ENCODE results near the gene TMBIM1. TPM values are rescaled to one million over a fixed set of nuclear protein-coding genes. Genes with fewer than 3 reads are reported as not detected.
A peak's percentile ranks its signal among the peaks of the same experiment; 100 is the strongest.

The TMBIM1 gene
- total RNA-seq, 8 experiments from 2014 or later = 0.54 to 276 (median 8.6) TPM

DNA sequence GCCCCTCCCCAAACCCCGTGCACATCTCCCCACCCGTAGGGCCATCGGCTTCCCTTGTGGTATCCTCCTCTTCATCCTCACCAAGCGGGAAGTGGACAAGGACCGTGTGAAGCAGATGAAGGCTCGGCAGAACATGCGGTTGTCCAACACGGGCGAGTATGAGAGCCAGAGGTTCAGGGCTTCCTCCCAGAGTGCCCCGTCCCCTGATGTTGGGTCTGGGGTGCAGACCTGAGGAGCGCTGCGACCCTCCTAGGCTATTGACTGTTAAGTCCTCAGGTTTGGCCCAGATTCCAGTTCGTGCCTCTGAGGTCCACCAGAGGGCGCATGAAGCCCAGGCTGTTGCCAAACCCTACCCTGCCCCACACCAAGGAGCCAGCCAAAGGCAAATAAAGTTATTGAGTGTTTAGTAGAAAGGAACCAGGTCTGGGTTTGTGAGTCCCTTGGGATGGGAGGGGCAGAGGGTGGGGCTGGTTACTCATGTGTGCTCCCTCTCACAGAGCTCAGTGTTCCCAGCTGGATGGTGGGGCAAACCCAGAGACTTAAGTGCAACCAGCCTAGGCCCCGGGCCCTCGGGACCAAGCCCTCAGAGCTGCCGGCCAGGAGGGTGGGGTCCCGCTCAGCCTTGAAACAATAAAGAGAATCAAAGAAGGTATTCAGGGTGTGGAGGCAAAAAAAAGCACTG lies 19.6 kb downstream of the TMBIM1 start:
- in situ Hi-C loops (cut with MboI; ENCODE audit: low pct_unique_long_range_greater_than_20kb in 2 of 9, low sequenced_read_pairs in 9 of 9, unreplicated experiment in 9 of 9) = no loop called here
- Histone ChIP-seq H3K4me1 (replicated peaks in 1 of 2) (peaks cover 10 to 12% of the 10 kb centered on the region in 2 donors), H3K27ac (no peak overlapping the region), H3K4me3 (peak overlapping the region in 1 of 5 donors; percentile 8)
- whole genome bisulfite sequencing, 10 experiments = 0 to 100% methylated on average over 1 of the region's 18 CpGs; no CpG with 5 or more reads in 8 of the 10 experiments
- peak in 3 of 8 experiments; percentile 30 to 48 (median 38) for ATAC-seq (replicated peaks in 6 of 8)

GRCh38 chr2:218271865-218272530 lies 20.3 kb downstream of the TMBIM1 start:
- WGBS, 10 experiments = 31 to 100% (median 60%) methylated on average over 1 to 5 of the region's 5 CpGs; no CpG with 5 or more reads in 1 of the 10 experiments
- no peak for ATAC-seq (replicated peaks in 6 of 8)
- Histone ChIP-seq H3K4me3 (no peak overlapping the region), H3K4me1 (replicated peaks in 1 of 2) (peaks cover 10 to 12% of the 10 kb centered on the region in 2 donors), H3K27ac (no peak overlapping the region)
- in situ Hi-C loops (cut with MboI; ENCODE audit: low pct_unique_long_range_greater_than_20kb in 2 of 9, low sequenced_read_pairs in 9 of 9, unreplicated experiment in 9 of 9) = no loop called here

DNA sequence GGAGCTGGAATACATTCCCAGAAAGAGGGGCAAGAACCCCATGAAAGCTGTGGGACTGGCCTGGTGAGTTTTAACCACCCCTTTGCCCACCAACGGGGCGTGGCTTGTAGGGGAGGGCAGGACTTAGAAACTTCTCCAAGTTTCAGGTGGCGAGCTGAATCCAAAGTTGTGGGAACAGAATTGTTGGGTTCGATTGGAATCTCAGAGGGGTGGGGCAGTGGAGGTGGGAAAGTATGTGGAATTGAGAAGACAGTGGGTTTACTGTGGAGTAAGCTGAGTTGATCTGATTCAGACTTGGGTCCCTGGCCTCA lies 20.9 kb downstream of the TMBIM1 start:
- H3K4me3 ChIP-seq = peak overlapping the region; percentile 57 to 77 (median 63)
- H3K27ac ChIP-seq = no peak overlapping the region
- in situ Hi-C loops (cut with MboI; ENCODE audit: low pct_unique_long_range_greater_than_20kb in 2 of 9, low sequenced_read_pairs in 9 of 9, unreplicated experiment in 9 of 9) = no loop called here
- peaks cover 10 to 12% of the 10 kb centered on the region in 2 donors for H3K4me1 ChIP-seq (replicated peaks in 1 of 2)
- 76 to 78% methylated on average over 1 to 2 of the region's 4 CpGs; no CpG with 5 or more reads in 8 of the 10 experiments for WGBS, 10 experiments
- ATAC-seq (replicated peaks in 6 of 8) = no peak

DNA sequence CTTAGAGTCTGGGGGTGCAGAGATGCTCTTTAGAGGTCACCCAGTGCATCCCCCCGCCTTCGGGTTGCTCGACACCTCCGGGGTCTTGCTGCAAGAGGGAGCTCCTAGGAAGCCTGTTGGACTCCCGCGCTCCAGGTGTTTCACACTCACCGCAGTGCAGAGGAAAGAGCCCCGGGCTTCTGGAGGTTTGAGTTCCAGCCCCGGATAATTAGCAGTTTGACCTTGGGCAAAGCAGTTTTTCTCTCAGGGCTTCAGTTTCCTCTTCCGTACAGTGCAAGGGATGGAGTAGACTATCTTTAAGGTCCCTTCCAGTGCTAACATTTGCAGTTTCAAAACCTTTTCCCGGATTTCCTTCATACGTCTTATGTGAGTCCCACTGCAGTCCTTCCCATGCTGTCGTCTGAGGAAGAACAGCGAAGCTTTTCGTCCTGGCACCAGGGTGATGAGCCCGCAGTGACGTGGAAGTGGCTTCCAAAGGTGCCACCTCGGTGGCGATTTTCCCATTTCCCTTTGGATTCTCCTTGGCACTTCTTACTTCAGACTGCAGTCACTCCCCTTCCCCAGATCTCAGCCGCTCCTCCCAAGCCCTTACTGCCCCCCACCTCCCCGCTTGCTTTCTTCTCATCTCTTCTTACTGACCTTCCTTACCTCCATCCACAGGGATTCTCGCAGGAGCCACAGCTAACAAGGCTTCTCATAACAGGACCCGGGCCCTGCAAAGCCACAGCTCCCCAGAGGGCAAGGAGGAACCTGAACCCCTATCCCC lies 21.4 kb downstream of the TMBIM1 start:
- H3K4me1 ChIP-seq (replicated peaks in 1 of 2) = peaks cover 10 to 12% of the 10 kb centered on the region in 2 donors
- ATAC-seq (replicated peaks in 6 of 8) = peak in 4 of 8 experiments; percentile 0
- H3K4me3 ChIP-seq = peak overlapping the region; percentile 57 to 77 (median 63)
- H3K27ac ChIP-seq = peak overlapping the region in 1 of 2 donors; percentile 62
- in situ Hi-C loops (cut with MboI; ENCODE audit: low pct_unique_long_range_greater_than_20kb in 2 of 9, low sequenced_read_pairs in 9 of 9, unreplicated experiment in 9 of 9) = no loop called here
- 0 to 2% (median 0%) methylated on average over 1 to 15 of the region's 23 CpGs; no CpG with 5 or more reads in 1 of the 10 experiments for WGBS, 10 experiments

- 0% methylated on average over 2 to 15 of the region's 64 CpGs; no CpG with 5 or more reads in 7 of the 10 experiments for WGBS, 10 experiments
- H3K27ac ChIP-seq = peak within 1 kb of the TSS; percentile 38 to 75
- in situ Hi-C loops (cut with MboI; ENCODE audit: low pct_unique_long_range_greater_than_20kb in 2 of 9, low sequenced_read_pairs in 9 of 9, unreplicated experiment in 9 of 9) = no loop called here
Observed at GRCh38 chr2:218269900-218270720, 22.2 kb downstream of the TMBIM1 start, which contains the start of the genes AAMP and PNKD. TSS of gene AAMP (minus strand) at chr2:218270137. CDS start at chr2:218270086, 51 bp downstream. TSS of gene PNKD (plus strand) at chr2:218270519. CDS start at chr2:218270536, 17 bp downstream.

GRCh38 chr2:218267259-218267658 lies 25.0 kb downstream of the TMBIM1 start:
- Histone ChIP-seq H3K4me3 (no peak overlapping the region), H3K4me1 (replicated peaks in 1 of 2) (peaks cover 11 to 12% of the 10 kb centered on the region in 2 donors), H3K27ac (no peak overlapping the region)
- in situ Hi-C loops (cut with MboI; ENCODE audit: low pct_unique_long_range_greater_than_20kb in 2 of 9, low sequenced_read_pairs in 9 of 9, unreplicated experiment in 9 of 9) = no loop called here
- 86 to 100% (median 98%) methylated on average over 1 to 5 of the region's 6 CpGs; no CpG with 5 or more reads in 6 of the 10 experiments for WGBS, 10 experiments
- no peak for ATAC-seq (replicated peaks in 6 of 8)

More at GRCh38 chr2:218269900-218270720, 22.2 kb downstream of the TMBIM1 start, which contains the start of the genes AAMP and PNKD:
- Histone ChIP-seq H3K4me1 (replicated peaks in 1 of 2) (peaks cover 10 to 12% of the 10 kb centered on the region in 2 donors), H3K4me3 (peak within 1 kb of the TSS; percentile 57 to 89 (median 67))
- peak; percentile 65 to 95 (median 93) for ATAC-seq (replicated peaks in 6 of 8)

DNA sequence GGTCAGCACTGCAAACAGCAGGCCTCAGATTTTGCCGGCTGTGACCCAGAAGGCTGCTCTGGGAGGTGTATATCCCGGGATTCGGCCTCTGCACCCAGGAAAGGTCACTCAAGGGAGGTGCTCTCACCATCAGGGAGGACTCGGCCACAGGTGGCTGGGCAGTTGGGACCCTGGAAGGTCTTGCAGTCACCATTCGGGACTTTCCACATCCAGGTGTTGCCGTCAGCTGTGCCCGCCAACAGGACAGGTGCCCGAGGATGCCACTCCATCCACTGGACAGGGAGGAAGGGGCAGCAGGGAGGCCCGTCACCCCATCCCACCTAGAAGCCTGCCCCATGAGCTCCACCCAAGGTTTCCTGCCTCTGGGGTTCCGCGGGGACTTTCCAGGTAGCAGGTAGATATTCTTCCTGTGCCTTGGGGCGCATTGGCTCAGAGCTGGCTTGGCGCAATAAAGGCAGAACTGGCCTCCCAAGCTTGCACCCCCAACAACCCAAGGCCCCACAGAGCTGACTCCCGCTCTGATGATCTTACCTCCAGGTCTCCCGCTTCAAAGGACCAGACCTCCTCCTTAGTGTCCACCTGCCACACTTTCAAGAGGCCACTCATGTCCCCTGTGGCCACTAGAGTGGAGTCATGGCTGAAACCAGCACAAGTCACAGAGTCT lies 25.9 kb downstream of the TMBIM1 start:
- Histone ChIP-seq H3K4me3 (no peak overlapping the region), H3K27ac (no peak overlapping the region), H3K4me1 (replicated peaks in 1 of 2) (peaks cover 19% of the 10 kb centered on the region in 2 donors)
- in situ Hi-C loops (cut with MboI; ENCODE audit: low pct_unique_long_range_greater_than_20kb in 2 of 9, low sequenced_read_pairs in 9 of 9, unreplicated experiment in 9 of 9) = no loop called here
- ATAC-seq (replicated peaks in 6 of 8) = no peak
- WGBS, 10 experiments = 80 to 100% (median 100%) methylated on average over 1 to 4 of the region's 15 CpGs; no CpG with 5 or more reads in 3 of the 10 experiments

- in situ Hi-C loops (cut with MboI; ENCODE audit: low pct_unique_long_range_greater_than_20kb in 2 of 9, low sequenced_read_pairs in 9 of 9, unreplicated experiment in 9 of 9) = no loop called here
- 60 to 86% methylated on average over 1 to 2 of the region's 8 CpGs; no CpG with 5 or more reads in 8 of the 10 experiments for WGBS, 10 experiments
Observed at GRCh38 chr2:218265626-218266025, 26.7 kb downstream of the TMBIM1 start.

GRCh38 chr2:218264773-218265561 lies 27.3 kb downstream of the TMBIM1 start:
- Histone ChIP-seq H3K4me1 (replicated peaks in 1 of 2) (peaks cover 25 to 26% of the 10 kb centered on the region in 2 donors), H3K27ac (no peak overlapping the region), H3K4me3 (no peak overlapping the region)
- 96 to 97% methylated on average over 7 to 10 of the region's 22 CpGs; no CpG with 5 or more reads in 8 of the 10 experiments for WGBS, 10 experiments
- in situ Hi-C loops (cut with MboI; ENCODE audit: low pct_unique_long_range_greater_than_20kb in 2 of 9, low sequenced_read_pairs in 9 of 9, unreplicated experiment in 9 of 9) = no loop called here
- ATAC-seq (replicated peaks in 6 of 8) = no peak

More at GRCh38 chr2:218265626-218266025, 26.7 kb downstream of the TMBIM1 start:
- Histone ChIP-seq H3K4me3 (no peak overlapping the region), H3K4me1 (replicated peaks in 1 of 2) (peaks cover 23% of the 10 kb centered on the region in 2 donors), H3K27ac (no peak overlapping the region)
- ATAC-seq (replicated peaks in 6 of 8) = no peak

- ATAC-seq (replicated peaks in 6 of 8) = no peak
- 88 to 100% (median 98%) methylated on average over 1 to 7 of the region's 17 CpGs; no CpG with 5 or more reads in 4 of the 10 experiments for WGBS, 10 experiments
- Histone ChIP-seq H3K27ac (no peak overlapping the region), H3K4me3 (no peak overlapping the region), H3K4me1 (replicated peaks in 1 of 2) (peaks cover 24% of the 10 kb centered on the region in 2 donors)
- in situ Hi-C loops (cut with MboI; ENCODE audit: low pct_unique_long_range_greater_than_20kb in 2 of 9, low sequenced_read_pairs in 9 of 9, unreplicated experiment in 9 of 9) = no loop called here
Observed at GRCh38 chr2:218263817-218264641, 28.3 kb downstream of the TMBIM1 start.

Data from motor neuron (in vitro differentiated cells).